ENCODE measurements around the gene KCP.
A peak's percentile ranks its signal among the peaks of the same experiment; 100 is the strongest.

Gene KCP

GRCh38 chr7:128937647-128938543 is 27.4 kb upstream of the KCP start, which contains the start of gene IRF5:
Gene IRF5, plus strand, starts transcription at chr7:128937927. Its CDS starts 4,155 bp downstream, at chr7:128942082.
- H3F3A ChIP-seq (ENCODE audit: insufficient read depth, low read length) = peaks cover 47% of the 10 kb centered on the region
- H3K27ac ChIP-seq (ENCODE audit: low read length) = peak within 1 kb of the TSS; percentile 90
- peak within 1 kb of the TSS; percentile 68 for H3K4me3 ChIP-seq (ENCODE audit: low read length)
- H3K36me3 ChIP-seq (replicated peaks; ENCODE audit: insufficient read depth, low read length) = no peaks in the 10 kb centered on the region
- H3K9me3 ChIP-seq (replicated peaks; ENCODE audit: insufficient read depth, low read length) = no peaks in the 10 kb centered on the region
- H2AFZ ChIP-seq (ENCODE audit: low read length) = peak within 1 kb of the TSS; percentile 71
- H3K4me1 ChIP-seq (ENCODE audit: low read length) = peaks cover 51% of the 10 kb centered on the region
- peak within 1 kb of the TSS; percentile 88 for H3K4me2 ChIP-seq (ENCODE audit: low read depth, low read length)
- H3K27me3 ChIP-seq (replicated peaks; ENCODE audit: insufficient read depth, low read length) = no peaks in the 10 kb centered on the region
- no peaks in the 10 kb centered on the region for H3K9me2 ChIP-seq (replicated peaks; ENCODE audit: insufficient read depth, low read length)
- no peak for TF ChIP-seq EZH2 (optimal IDR thresholded peaks at IDR 0.05; ENCODE audit: low read depth, low read length)
- no peak for TF ChIP-seq EZH2phosphoT487 (IDR thresholded peaks at IDR 0.05; ENCODE audit: low read length)
- TF ChIP-seq, protein P1, sequence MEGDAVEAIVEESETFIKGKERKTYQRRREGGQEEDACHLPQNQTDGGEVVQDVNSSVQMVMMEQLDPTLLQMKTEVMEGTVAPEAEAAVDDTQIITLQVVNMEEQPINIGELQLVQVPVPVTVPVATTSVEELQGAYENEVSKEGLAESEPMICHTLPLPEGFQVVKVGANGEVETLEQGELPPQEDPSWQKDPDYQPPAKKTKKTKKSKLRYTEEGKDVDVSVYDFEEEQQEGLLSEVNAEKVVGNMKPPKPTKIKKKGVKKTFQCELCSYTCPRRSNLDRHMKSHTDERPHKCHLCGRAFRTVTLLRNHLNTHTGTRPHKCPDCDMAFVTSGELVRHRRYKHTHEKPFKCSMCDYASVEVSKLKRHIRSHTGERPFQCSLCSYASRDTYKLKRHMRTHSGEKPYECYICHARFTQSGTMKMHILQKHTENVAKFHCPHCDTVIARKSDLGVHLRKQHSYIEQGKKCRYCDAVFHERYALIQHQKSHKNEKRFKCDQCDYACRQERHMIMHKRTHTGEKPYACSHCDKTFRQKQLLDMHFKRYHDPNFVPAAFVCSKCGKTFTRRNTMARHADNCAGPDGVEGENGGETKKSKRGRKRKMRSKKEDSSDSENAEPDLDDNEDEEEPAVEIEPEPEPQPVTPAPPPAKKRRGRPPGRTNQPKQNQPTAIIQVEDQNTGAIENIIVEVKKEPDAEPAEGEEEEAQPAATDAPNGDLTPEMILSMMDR (IDR thresholded peaks at IDR 0.05; ENCODE audit: low read length) = no peak
- H3K79me2 ChIP-seq (ENCODE audit: low read length) = peaks cover 43% of the 10 kb centered on the region
- peak; percentile 93 for DNase-seq
- peak within 1 kb of the TSS; percentile 87 for H3K9ac ChIP-seq (ENCODE audit: low read length)
- H4K20me1 ChIP-seq (ENCODE audit: insufficient read depth, low read length) = no peaks in the 10 kb centered on the region

GRCh38 chr7:128937271-128937646 is 26.8 kb upstream of the KCP start:
- TF ChIP-seq EZH2 (optimal IDR thresholded peaks at IDR 0.05; ENCODE audit: low read depth, low read length) (no peak), EZH2phosphoT487 (IDR thresholded peaks at IDR 0.05; ENCODE audit: low read length) (no peak)
- TF ChIP-seq, protein P1 (IDR thresholded peaks at IDR 0.05; ENCODE audit: low read length) = no peak
- Histone ChIP-seq H3K4me3 (ENCODE audit: low read length) (peak overlapping the region; percentile 68), H3K4me1 (ENCODE audit: low read length) (peaks cover 56% of the 10 kb centered on the region), H3F3A (ENCODE audit: insufficient read depth, low read length) (peaks cover 47% of the 10 kb centered on the region), H2AFZ (ENCODE audit: low read length) (peak overlapping the region; percentile 71), H3K36me3 (replicated peaks; ENCODE audit: insufficient read depth, low read length) (no peaks in the 10 kb centered on the region), H3K27me3 (replicated peaks; ENCODE audit: insufficient read depth, low read length) (no peaks in the 10 kb centered on the region), H3K9me3 (replicated peaks; ENCODE audit: insufficient read depth, low read length) (no peaks in the 10 kb centered on the region), H4K20me1 (ENCODE audit: insufficient read depth, low read length) (no peaks in the 10 kb centered on the region), H3K4me2 (ENCODE audit: low read depth, low read length) (peak overlapping the region; percentile 88), H3K27ac (ENCODE audit: low read length) (peak overlapping the region; percentile 90), H3K9me2 (replicated peaks; ENCODE audit: insufficient read depth, low read length) (no peaks in the 10 kb centered on the region), H3K9ac (ENCODE audit: low read length) (peak overlapping the region; percentile 87), H3K79me2 (ENCODE audit: low read length) (peaks cover 37% of the 10 kb centered on the region)
- DNase-seq = no peak

DNA sequence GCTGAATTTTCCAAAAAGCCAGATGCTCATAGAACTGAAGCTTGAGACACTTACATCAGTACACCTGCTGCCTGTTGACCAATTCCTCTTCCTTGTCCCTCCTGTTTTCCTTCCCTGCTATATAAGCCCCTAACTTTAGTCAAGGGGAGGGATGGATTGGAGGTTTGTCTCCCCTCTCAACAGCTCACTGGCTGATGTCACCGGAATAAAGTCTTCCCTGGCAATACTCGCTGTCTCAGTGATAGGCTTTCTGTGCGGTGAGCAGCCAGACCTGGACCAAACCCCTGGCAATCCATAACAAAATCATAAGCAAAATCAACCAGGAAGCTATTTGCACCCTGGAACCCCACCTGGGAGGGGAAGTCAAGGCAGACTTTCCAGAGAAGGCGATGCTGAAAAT is 26.3 kb upstream of the KCP start:
- TF ChIP-seq, protein P1 (IDR thresholded peaks at IDR 0.05; ENCODE audit: low read length) = no peak
- TF ChIP-seq EZH2phosphoT487 (IDR thresholded peaks at IDR 0.05; ENCODE audit: low read length) = no peak
- no peak for TF ChIP-seq EZH2 (optimal IDR thresholded peaks at IDR 0.05; ENCODE audit: low read depth, low read length)
- Histone ChIP-seq H2AFZ (ENCODE audit: low read length) (peak overlapping the region; percentile 71; the same call in 1 of the 2 replicates), H3K36me3 (replicated peaks; ENCODE audit: insufficient read depth, low read length) (no peaks in the 10 kb centered on the region), H3K4me3 (ENCODE audit: low read length) (no peak overlapping the region), H3K27me3 (replicated peaks; ENCODE audit: insufficient read depth, low read length) (no peaks in the 10 kb centered on the region), H3K79me2 (ENCODE audit: low read length) (peaks cover 32% of the 10 kb centered on the region), H3K9me3 (replicated peaks; ENCODE audit: insufficient read depth, low read length) (no peaks in the 10 kb centered on the region), H3K9me2 (replicated peaks; ENCODE audit: insufficient read depth, low read length) (no peaks in the 10 kb centered on the region), H3F3A (ENCODE audit: insufficient read depth, low read length) (peaks cover 47% of the 10 kb centered on the region), H3K4me2 (ENCODE audit: low read depth, low read length) (peak overlapping the region; percentile 88; the same call in 1 of the 2 replicates), H3K27ac (ENCODE audit: low read length) (no peak overlapping the region), H4K20me1 (ENCODE audit: insufficient read depth, low read length) (no peaks in the 10 kb centered on the region), H3K4me1 (ENCODE audit: low read length) (peaks cover 52% of the 10 kb centered on the region), H3K9ac (ENCODE audit: low read length) (no peak overlapping the region)
- no peak for DNase-seq

Data from MM.1S (cell line).